PC-9 (cell line): ENCODE measurements around the gene MT1B.

Experiments
- EZH2 ChIP-seq: fragments of 200-600 bp; sonication (generic); IDR thresholded peaks from 2 replicates; pipeline ENCODE4 v1.8.0; 2017; ENCODE audit warnings: antibody characterized with exemption, low read depth
- TF ChIP-seq, protein P1 (sequence below): fragments of 200-600 bp; sonication (generic); conservative IDR thresholded peaks from 2 replicates; pipeline ENCODE4 v1.6.1; 2017; ENCODE audit warnings: mixed run types, antibody characterized with exemption, mild to moderate bottlenecking, moderate library complexity

DNA sequence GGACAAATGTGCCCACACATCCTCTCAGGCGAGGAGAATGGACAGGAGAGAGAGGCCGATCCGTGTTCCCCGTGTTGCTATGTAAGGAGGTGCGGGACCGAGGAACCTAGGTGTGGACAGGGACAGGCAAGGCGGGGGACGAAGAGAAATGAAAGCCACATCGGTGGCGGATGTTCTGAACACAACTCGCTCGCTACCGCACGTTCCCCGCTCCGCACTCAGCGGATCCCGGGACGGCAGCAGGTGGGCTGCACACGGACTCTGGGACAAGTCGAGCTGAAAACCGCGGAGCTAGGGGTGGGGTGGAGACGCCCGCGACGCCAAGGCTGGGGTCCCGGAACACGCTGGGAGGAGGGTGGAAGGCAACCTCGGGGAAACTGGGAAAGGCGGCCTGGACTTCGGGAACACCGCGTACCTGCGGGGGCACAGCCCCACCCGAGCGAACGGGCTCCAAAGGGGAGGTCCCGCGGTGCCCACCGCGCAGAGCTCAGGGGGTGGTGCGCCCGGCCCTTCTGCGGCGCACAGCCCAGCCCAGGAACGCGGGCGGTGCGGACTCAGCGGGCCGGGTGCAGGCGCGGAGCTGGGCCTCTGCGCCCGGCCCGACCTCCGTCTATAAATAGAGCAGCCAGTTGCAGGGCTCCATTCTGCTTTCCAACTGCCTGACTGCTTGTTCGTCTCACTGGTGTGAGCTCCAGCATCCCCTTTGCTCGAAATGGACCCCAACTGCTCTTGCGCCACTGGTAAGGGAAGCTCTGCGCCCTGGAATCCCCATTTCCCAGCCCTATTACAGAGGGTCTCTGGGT lies 26.3 kb upstream of the MT1B start, which contains the start of gene MT1E:
- TF ChIP-seq, protein P1, sequence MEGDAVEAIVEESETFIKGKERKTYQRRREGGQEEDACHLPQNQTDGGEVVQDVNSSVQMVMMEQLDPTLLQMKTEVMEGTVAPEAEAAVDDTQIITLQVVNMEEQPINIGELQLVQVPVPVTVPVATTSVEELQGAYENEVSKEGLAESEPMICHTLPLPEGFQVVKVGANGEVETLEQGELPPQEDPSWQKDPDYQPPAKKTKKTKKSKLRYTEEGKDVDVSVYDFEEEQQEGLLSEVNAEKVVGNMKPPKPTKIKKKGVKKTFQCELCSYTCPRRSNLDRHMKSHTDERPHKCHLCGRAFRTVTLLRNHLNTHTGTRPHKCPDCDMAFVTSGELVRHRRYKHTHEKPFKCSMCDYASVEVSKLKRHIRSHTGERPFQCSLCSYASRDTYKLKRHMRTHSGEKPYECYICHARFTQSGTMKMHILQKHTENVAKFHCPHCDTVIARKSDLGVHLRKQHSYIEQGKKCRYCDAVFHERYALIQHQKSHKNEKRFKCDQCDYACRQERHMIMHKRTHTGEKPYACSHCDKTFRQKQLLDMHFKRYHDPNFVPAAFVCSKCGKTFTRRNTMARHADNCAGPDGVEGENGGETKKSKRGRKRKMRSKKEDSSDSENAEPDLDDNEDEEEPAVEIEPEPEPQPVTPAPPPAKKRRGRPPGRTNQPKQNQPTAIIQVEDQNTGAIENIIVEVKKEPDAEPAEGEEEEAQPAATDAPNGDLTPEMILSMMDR: no peak
- no peak for TF ChIP-seq EZH2
